GM12872 (cell line): Measurements from ENCODE around the gene SLC22A4.

Source experiments
- TF ChIP-seq, protein P1 (sequence below): IDR thresholded peaks from 3 replicates; pipeline ENCODE4 v1.5.1; 2011; ENCODE audit warnings: low read depth, mild to moderate bottlenecking, low read length, moderate library complexity; ENCODE audit not compliant: insufficient read depth

SLC22A4 gene

DNA sequence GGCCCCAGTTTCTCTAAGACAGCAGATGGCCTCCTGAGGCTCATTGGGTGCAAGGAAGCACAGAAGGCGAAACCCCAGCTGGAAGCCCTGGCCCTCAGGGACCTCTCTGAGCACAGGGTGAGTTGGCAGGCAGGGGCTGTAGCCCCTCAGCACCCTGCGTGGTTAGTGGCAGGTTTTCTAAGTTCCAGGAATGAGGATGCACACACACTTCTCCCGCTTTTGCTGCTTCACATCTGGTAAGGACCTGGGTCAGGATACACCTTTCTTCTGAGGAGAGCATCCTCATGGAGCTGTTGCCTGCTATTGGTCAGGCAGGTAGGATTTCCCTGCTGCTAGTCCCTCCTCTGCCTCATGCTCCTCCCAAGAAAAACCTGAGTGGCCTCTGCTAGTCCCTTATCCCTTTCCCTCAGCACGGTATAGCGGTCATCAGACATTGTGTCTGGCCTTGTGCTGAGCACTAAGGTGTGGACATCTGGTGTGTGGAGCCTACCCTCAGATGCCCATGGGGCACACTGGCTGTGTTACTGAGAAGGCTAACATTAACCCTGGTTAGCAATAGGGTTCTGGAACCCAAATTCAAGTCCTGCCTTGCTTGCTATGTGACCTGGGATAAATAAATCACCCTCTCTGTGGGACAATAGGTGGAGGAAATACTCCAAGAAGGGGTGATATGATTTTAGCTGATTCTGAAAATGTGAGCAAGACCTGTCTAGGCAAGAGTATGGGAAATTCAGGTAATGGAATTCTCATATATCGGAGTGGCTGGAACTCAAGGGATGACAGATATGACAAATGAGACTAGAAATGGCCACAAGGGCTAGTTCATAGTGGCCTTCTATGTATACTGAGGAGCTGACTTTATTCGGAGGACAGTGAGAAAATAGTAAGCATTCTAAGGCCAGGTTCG lies 1.6 kb downstream of the SLC22A4 start:
- TF ChIP-seq, protein P1, sequence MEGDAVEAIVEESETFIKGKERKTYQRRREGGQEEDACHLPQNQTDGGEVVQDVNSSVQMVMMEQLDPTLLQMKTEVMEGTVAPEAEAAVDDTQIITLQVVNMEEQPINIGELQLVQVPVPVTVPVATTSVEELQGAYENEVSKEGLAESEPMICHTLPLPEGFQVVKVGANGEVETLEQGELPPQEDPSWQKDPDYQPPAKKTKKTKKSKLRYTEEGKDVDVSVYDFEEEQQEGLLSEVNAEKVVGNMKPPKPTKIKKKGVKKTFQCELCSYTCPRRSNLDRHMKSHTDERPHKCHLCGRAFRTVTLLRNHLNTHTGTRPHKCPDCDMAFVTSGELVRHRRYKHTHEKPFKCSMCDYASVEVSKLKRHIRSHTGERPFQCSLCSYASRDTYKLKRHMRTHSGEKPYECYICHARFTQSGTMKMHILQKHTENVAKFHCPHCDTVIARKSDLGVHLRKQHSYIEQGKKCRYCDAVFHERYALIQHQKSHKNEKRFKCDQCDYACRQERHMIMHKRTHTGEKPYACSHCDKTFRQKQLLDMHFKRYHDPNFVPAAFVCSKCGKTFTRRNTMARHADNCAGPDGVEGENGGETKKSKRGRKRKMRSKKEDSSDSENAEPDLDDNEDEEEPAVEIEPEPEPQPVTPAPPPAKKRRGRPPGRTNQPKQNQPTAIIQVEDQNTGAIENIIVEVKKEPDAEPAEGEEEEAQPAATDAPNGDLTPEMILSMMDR: no peak

DNA sequence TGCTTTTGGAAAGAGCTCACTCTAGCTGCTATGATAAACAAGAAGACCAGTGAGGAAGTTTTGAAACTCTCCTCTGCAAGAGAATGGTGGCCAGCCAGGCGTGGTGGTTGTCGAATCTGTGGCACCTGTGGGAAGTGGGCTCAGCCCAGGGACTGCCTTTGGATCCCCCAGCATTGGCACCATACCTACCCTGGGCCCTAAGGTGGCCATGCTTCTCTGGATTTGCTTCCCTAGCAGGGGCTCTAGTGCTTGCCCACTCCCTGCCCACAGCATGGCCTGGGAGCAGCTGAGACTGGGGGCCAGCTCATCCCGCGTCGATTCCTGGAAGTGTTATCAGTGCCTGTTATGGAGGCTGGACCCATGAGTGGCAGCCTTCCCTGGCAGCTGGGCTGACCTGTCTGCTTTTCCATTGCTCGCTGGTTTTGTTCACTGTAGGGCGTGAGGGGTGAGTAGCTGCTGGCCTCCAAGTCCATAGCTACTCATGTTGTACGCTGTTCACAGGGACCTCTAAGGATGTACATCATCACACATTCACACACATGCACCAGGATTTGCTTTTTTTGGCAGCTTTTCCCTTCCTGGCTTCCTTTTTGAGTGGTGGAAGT lies 2.3 kb downstream of the SLC22A4 start:
- TF ChIP-seq, protein P1: no peak

DNA sequence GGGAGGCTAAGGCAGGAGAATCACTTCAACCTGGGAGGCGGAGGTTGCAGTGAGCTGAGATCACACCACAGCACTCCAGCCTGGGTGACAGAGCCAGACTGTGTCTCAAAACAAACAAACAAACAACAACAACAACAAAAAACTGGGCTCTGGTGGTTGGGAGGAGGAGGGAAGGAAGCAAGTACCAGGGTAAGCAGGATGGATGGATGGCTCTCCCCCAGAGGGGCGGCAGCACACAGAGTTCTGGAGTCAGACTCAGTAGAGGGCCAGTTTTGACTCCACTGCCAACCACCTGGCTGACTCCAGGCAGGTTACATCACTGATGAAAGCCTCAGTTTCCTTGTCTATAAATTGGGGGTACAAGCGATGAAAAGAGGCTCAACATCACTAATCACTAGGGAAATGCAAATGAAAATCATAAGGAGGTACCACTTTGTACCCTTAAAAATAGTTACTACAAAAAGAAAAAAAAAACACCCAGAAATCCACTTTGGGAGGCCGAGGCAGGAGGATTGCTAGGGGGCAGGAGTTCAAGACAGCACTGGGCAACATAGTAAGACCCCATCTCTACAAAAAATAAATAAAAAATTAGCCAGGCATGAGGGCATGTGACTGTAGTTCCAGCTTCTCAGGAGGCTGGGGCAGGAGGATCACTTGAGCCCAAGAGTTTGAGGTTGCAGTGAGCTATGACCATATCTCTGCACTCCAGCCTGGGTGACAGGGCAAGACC lies 3.2 kb downstream of the SLC22A4 start:
- TF ChIP-seq, protein P1: no peak

DNA sequence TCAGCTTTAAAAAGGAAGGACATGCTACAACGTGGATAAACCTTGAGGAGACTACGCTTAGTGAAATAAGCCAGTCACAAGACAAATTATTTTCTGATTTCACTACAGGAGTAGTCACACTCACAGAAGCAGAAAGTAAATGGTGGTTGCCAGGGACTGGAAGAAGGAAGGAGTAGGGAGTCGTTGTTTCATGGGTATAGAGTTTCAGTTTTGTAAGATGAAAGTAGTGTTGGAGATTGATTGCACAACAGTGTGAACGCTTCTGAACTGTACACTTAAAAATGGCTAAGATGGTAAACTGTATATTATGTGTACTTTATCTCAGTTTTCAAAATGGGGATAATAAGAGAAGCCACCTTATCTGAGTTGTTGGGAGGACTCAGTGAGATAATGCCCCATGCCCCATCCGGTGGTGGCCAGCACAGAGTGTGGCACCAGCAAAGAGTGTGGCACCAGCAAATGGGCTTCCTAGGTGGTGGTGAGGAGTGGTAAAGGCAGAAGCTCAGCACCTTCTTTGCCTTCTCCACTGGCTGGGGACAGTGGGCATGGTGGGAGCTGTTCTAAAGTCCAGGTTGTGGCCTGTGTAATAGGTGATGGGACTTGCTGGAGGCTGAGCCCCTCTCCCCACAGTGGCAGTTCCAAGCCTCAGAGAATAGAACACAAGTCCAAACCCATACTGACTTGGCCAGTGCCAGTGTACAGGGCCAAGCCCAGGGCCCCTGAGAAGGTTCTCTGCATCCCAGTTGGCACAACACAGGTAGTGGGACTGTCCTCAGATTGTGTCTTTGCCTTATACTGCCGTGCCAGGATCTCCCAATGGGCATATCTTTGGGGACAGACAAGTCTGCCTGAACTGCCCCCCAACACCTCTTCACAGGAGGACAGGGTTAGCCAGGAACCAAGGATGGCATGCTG lies 4.4 kb downstream of the SLC22A4 start:
- TF ChIP-seq, protein P1: no peak

DNA sequence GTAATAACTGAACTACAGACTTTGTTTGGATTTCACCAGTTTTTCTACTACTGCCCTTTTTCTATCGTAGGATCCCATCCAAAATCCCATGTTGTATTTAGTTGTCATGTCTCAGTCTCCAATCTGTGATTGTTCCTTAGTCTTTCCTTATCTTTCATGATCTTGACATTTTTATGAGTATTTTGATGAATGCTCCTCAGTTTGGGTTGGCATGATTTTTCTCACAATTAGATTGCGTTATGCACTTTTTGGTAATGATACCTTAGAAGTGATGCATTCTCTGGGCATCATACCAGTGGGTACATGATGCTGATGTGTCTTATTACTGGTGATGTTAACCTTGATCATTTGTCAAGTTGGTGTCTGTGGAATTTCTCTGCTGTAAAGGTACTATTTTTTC lies 5.7 kb downstream of the SLC22A4 start:
- TF ChIP-seq, protein P1: no peak

DNA sequence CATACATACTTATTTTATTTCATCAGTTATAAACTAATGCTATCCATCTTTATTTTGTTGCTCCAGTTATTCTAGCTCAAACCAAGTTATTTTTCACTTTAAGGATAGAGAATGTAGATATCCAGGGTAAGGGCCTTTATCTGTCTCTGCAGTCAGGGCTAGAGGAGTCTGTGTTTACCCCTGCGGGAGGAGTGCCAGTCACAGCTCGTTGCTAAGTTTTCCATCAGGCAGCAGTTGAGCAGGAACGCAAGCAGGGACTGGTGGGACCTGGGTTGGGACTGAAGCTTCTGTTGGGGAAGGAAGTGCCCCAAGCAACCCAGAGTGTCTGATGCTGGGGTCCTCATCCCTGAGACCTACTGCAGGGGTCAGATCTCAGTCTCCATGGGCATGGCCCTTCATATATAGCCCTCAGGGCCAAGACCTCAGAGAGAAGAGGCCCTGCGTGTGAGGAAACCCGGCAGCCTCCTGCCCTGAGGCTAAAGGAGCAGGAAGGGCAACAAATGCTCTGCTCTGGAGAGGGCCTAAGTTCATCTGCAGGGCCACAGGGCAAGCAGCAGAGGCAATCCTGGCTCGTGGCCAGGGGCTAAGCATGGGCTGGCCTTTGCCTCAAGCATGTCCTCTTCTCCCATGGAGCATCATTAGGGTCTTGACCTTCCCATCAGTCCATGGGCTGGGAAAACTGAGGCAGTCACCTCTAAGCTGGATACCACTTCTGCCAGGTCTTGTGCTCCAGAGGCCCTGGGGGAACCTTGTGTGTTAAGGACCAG lies 6.6 kb downstream of the SLC22A4 start:
- TF ChIP-seq, protein P1: no peak
